Activated CD4-positive, alpha-beta memory T cell treated with anti-CD3 and anti-CD28 coated beads for 36 hours (primary cell): ENCODE results near the gene SUMO3. TPM values are rescaled to one million over a fixed set of nuclear protein-coding genes. Genes with fewer than 3 reads are reported as not detected.

Experiments used
- CTCF ChIA-PET: fragments of 350-600 bp; sonication (Branson Sonifier 250); formaldehyde crosslinking; loops from one replicate; lab custom pipeline; 2021; ENCODE audit warnings: antibody characterized with exemption, inconsistent platforms; lab: Charles Lee
- POLR2A ChIA-PET: fragments of 350-600 bp; sonication (Branson Sonifier 250); formaldehyde crosslinking; loops from one replicate; lab custom pipeline; 2021; ENCODE audit warnings: antibody characterized with exemption; lab: Charles Lee
- DNase-seq: peaks from one replicate; pipeline ENCODE4 v3.0.0-alpha.2; 2020
- H3K27ac Mint-ChIP-seq: one replicate; pipeline ENCODE4 v1.8.0; 2021; ENCODE audit warnings: mixed read lengths
- H3K27me3 Mint-ChIP-seq: one replicate; pipeline ENCODE4 v1.8.0; 2021; ENCODE audit warnings: mixed read lengths
- H3K36me3 Mint-ChIP-seq: one replicate; pipeline ENCODE4 v1.8.0; 2021; ENCODE audit warnings: mixed read lengths
- H3K4me1 Mint-ChIP-seq: one replicate; pipeline ENCODE4 v1.8.0; 2021; ENCODE audit warnings: low read depth, mixed read lengths
- H3K4me3 Mint-ChIP-seq: one replicate; pipeline ENCODE4 v1.8.0; 2021; ENCODE audit warnings: mild to moderate bottlenecking, mixed read lengths
- H3K9me3 Mint-ChIP-seq: one replicate; pipeline ENCODE4 v1.8.0; 2021; ENCODE audit warnings: mixed read lengths
- intact Hi-C: fragments of 100-400 bp; cut with micrococcal nuclease; formaldehyde crosslinking; loops from one replicate; pipeline ENCODE4 v1.15.1; 2023
- total RNA-seq, 2 experiments: library from RNA; stranded (reverse); gene quantifications; one replicate each; pipeline ENCODE4 v1.2.3, GENCODE V29; 2021

SUMO3 gene
- total RNA-seq, 2 experiments from 2014 or later: 77.2 to 77.6 TPM

- H3K27ac Mint-ChIP-seq: no peak overlapping the region
- no peak overlapping the region for H3K4me3 Mint-ChIP-seq
- peaks cover 27% of the 10 kb centered on the region for H3K36me3 Mint-ChIP-seq
- CTCF ChIA-PET: no interaction called here
- H3K27me3 Mint-ChIP-seq: no peaks in the 10 kb centered on the region
- POLR2A ChIA-PET: no interaction called here
- peaks cover 17% of the 10 kb centered on the region for H3K4me1 Mint-ChIP-seq
- H3K9me3 Mint-ChIP-seq: no peaks in the 10 kb centered on the region
- intact Hi-C loops: no loop called here
- no peak for DNase-seq
Observed at GRCh38 chr21:44767834-44768831, 49.7 kb downstream of the SUMO3 start.

DNA sequence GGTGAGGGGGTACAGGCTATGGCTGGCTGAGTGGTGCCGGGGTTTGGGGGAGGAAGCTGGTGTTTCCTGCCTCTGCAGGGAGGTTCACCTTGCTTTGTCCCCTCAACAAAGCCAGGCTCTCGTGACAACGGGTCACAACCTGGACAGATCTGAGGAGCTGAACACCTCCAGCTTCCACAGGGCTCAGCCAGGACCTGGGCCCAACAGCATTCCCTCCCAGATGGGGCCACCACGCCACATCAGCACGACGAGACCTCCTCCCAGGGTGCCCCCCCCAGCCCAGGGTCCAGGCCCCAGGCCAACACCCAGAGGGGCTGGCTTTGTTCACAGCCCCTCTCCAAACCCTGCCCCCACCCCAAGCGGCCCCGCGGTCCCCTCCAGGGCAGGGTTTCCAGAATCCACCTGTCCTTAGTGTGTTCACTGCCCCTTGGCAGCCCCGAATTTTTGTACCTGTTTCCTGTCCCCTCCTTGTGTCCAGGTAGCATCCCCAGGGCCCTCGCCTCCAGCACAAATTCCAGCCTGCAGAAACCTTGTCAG is 51.0 kb downstream of the SUMO3 start:
- H3K36me3 Mint-ChIP-seq: peaks cover 17% of the 10 kb centered on the region
- no peak overlapping the region for H3K4me3 Mint-ChIP-seq
- H3K27ac Mint-ChIP-seq: no peak overlapping the region
- POLR2A ChIA-PET: no interaction called here
- H3K9me3 Mint-ChIP-seq: no peaks in the 10 kb centered on the region
- no peak for DNase-seq
- CTCF ChIA-PET: interaction anchor here (1.5 kb wide), 1 partner anchor 167 kb away, joined by 3 read pairs; no protein-coding TSS in a partner anchor
- peaks cover 17% of the 10 kb centered on the region for H3K4me1 Mint-ChIP-seq
- H3K27me3 Mint-ChIP-seq: no peaks in the 10 kb centered on the region
- intact Hi-C loops: no loop called here

DNA sequence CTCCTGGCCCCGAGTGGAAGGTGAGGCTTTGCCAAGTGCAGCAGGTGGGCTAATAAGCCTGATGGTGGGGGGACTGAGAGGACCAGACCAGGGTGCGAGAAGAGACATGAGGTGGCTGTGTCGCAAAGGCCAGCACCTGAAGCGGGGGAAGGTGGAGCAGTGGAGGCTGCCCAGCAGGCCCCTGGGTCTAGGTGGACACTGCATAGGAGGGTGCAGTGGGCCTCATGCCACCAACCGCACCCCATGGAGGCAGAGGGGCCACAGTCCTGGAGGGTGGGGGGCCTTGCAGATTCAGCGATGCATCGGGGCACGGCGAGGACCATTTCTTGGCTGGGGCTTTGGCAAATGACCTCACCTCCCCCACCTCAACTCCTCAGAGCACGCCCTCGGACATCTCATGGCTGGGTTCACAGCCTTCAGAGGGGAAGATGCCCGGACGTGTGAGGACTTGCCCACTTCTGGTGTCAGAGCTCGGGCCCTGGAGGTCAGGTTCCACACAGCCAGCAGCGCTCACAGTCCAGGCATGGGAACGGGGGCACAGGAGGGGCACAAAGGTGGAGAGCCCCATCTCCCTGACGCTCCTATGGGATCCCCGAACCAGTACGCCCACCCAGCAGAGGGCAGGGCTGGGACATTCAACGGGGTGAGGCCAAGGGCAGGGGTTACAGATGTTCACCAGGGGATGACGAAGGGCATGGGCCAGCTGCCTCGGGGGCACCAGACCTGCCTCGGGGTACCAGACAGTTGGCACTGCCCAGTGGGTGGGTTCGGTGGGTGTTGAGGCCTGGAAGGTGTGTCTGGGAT is 51.6 kb downstream of the SUMO3 start:
- H3K4me3 Mint-ChIP-seq: no peak overlapping the region
- H3K4me1 Mint-ChIP-seq: peaks cover 17% of the 10 kb centered on the region
- ChIA-PET POLR2A (no interaction called here), CTCF (interaction anchor here (1.5 to 1.8 kb wide), 2 partner anchors 27 to 168 kb away, joined by 3 to 5 read pairs; no protein-coding TSS in a partner anchor)
- H3K27ac Mint-ChIP-seq: peak overlapping the region; percentile 65
- no peaks in the 10 kb centered on the region for H3K27me3 Mint-ChIP-seq
- intact Hi-C loops: no loop called here
- DNase-seq: no peak
- peaks cover 15% of the 10 kb centered on the region for H3K36me3 Mint-ChIP-seq
- H3K9me3 Mint-ChIP-seq: no peaks in the 10 kb centered on the region

DNA sequence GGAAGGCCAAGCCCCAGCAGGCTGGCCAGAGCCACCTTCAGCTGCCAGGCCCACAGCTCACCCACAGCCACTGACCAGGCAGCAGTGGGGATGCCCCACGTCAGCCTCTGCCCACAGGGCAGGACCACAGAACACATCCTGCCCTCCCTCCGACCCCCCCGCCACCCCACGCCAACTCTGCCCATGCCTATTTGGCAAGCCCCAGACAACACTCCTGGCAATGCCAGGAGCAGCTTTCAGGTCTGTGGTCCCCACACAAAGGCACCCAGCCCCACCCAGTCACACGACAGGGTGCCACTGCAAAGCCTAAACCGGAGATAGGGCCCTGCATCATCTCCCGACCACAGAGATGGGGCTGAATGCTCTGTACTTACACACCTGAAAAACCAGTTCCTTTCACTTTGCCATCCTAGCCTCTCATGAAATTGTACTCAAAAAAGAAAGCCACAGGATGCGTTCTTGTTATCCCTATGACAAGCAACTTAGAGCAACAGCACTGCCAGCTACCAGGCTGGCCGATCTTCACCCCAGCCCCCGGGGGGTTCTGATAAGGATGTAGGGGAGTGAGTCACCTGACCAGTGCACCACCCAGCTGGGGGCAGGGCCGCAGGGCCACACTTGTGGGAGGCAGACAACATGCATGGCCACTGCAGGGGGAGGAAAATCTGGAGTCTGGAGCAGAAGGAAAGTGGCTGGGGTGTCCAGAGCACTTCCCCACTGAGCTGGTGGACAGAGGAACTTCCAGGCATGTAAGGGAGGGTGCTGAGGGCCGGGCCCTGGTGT is 52.4 kb downstream of the SUMO3 start:
- ChIA-PET POLR2A (no interaction called here), CTCF (interaction anchor here (1.5 to 1.8 kb wide), 2 partner anchors 28 to 169 kb away, joined by 3 to 5 read pairs; no protein-coding TSS in a partner anchor)
- Mint-ChIP-seq H3K27ac (peak overlapping the region; percentile 65), H3K4me1 (peaks cover 17% of the 10 kb centered on the region), H3K36me3 (peaks cover 9% of the 10 kb centered on the region), H3K9me3 (no peaks in the 10 kb centered on the region), H3K4me3 (peak overlapping the region; percentile 26), H3K27me3 (no peaks in the 10 kb centered on the region)
- intact Hi-C loops: no loop called here
- peak; percentile 50 for DNase-seq

- ChIA-PET CTCF (interaction anchor here (1.8 kb wide), 1 partner anchor 29 kb away, joined by 5 read pairs; no protein-coding TSS in a partner anchor), POLR2A (no interaction called here)
- Mint-ChIP-seq H3K4me3 (no peak overlapping the region), H3K4me1 (peaks cover 17% of the 10 kb centered on the region), H3K9me3 (no peaks in the 10 kb centered on the region), H3K36me3 (peaks cover 6% of the 10 kb centered on the region), H3K27ac (peak overlapping the region; percentile 28), H3K27me3 (no peaks in the 10 kb centered on the region)
- no peak for DNase-seq
- intact Hi-C loops: no loop called here
Observed at GRCh38 chr21:44764319-44765230, 53.3 kb downstream of the SUMO3 start.

- H3K9me3 Mint-ChIP-seq: no peaks in the 10 kb centered on the region
- POLR2A ChIA-PET: no interaction called here
- H3K36me3 Mint-ChIP-seq: peaks cover 4% of the 10 kb centered on the region
- no peak for DNase-seq
- CTCF ChIA-PET: no interaction called here
- H3K27me3 Mint-ChIP-seq: no peaks in the 10 kb centered on the region
- H3K4me1 Mint-ChIP-seq: peaks cover 17% of the 10 kb centered on the region
- H3K27ac Mint-ChIP-seq: no peak overlapping the region
- intact Hi-C loops: no loop called here
- no peak overlapping the region for H3K4me3 Mint-ChIP-seq
Observed at GRCh38 chr21:44763451-44764318, 54.2 kb downstream of the SUMO3 start.

DNA sequence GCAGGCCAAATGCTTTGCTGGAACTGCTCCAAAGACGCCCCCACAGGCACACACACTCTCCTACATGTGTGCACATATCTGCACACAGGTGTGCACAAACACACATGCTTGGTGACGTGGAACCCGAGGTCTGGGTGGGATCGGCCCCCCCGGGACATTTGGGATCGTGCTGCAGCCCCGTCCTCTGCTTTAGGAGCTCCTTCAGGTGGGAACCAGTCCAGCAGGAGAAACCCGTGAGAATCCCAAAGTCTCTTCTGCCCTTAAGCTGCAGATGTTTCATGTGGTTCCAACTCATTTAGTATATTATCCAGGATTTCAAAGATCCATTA is 54.8 kb downstream of the SUMO3 start:
- intact Hi-C loops: no loop called here
- ChIA-PET CTCF (no interaction called here), POLR2A (no interaction called here)
- no peaks in the 10 kb centered on the region for H3K9me3 Mint-ChIP-seq
- no peak overlapping the region for H3K27ac Mint-ChIP-seq
- H3K27me3 Mint-ChIP-seq: no peaks in the 10 kb centered on the region
- DNase-seq: no peak
- H3K36me3 Mint-ChIP-seq: no peaks in the 10 kb centered on the region
- no peak overlapping the region for H3K4me3 Mint-ChIP-seq
- peaks cover 17% of the 10 kb centered on the region for H3K4me1 Mint-ChIP-seq

GRCh38 chr21:44762221-44763049 is 55.4 kb downstream of the SUMO3 start:
- DNase-seq: no peak
- Mint-ChIP-seq H3K4me3 (no peak overlapping the region), H3K4me1 (peaks cover 17% of the 10 kb centered on the region), H3K27ac (no peak overlapping the region), H3K9me3 (no peaks in the 10 kb centered on the region), H3K27me3 (no peaks in the 10 kb centered on the region), H3K36me3 (no peaks in the 10 kb centered on the region)
- intact Hi-C loops: no loop called here
- POLR2A ChIA-PET: no interaction called here
- CTCF ChIA-PET: interaction anchor here (1.1 kb wide), 1 partner anchor 252 kb away, joined by 4 read pairs; no protein-coding TSS in a partner anchor

DNA sequence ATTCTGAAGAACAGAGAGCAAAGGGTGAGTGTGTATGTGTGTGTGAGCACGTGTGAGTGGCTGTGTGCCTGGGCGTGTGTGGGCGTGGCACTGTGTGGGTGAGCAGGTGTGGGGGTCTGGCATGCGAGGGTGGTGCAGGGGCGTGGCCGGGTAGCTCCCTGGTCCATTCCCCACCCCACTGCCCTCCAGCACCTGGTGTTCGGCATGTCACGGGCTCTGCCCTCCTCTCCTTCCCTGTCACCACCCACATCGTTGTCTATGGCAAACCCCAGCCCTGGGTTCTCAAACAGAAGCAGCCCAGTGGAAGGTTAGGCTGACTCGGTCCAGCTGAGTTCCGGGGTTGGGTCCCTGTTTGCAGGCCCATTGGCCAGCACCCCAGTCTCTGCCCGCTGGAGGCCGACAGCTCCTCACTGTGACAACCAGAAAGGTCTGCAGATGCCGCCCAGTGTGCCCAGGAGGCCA is 56.1 kb downstream of the SUMO3 start:
- no peak for DNase-seq
- Mint-ChIP-seq H3K27me3 (no peaks in the 10 kb centered on the region), H3K4me3 (no peak overlapping the region), H3K27ac (no peak overlapping the region), H3K9me3 (no peaks in the 10 kb centered on the region), H3K4me1 (peaks cover 17% of the 10 kb centered on the region), H3K36me3 (no peaks in the 10 kb centered on the region)
- intact Hi-C loops: no loop called here
- POLR2A ChIA-PET: no interaction called here
- CTCF ChIA-PET: interaction anchor here (0.8 to 1.1 kb wide), 2 partner anchors 9 to 251 kb away, joined by 3 to 4 read pairs; no protein-coding TSS in a partner anchor
